NOMO-1 treated with dmso at 0.1 percent for 144 hours (cell line): ENCODE data around the gene ZNF578.
A peak's percentile ranks its signal among the peaks of the same experiment; 100 is the strongest.
"Not testable (repeated sequence)": the region's sequence is repeated elsewhere in the genome, so short reads cannot be mapped to it uniquely, and the experiment has no call there.

Experiments used
- DNase-seq: peaks from one replicate; lab custom pipeline; 2025; ENCODE audit not compliant: unreplicated experiment; lab: John Stamatoyannopoulos, UW

The ZNF578 gene

GRCh38 chr19:52507266-52507665, 53.9 kb downstream of the ZNF578 start:
- no peak for DNase-seq

- no peak for DNase-seq
Observed at GRCh38 chr19:52516191-52516590, 62.8 kb downstream of the ZNF578 start.

- no peak for DNase-seq
Observed at GRCh38 chr19:52518646-52519045, 65.3 kb downstream of the ZNF578 start.

DNA sequence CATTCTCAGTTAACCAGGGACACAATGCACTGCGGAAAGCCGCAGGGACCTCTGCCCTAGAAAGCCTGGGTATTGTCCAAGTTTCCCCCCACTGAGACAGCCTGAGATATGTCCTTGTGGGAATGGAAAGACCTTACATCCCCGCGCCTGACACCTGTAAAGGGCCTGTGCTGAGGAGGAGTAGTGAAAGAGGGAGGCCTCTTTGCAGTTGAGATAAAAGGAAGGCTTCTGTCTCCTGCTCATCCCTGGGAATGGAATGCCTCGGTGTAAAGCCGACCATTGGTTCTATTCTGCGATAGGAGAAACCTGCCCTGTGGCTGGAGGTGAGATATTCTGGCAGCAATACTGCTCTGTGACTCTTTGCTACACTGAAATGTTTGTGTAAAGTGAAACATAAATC, 65.8 kb downstream of the ZNF578 start:
- not testable (repeated sequence) for DNase-seq

DNA sequence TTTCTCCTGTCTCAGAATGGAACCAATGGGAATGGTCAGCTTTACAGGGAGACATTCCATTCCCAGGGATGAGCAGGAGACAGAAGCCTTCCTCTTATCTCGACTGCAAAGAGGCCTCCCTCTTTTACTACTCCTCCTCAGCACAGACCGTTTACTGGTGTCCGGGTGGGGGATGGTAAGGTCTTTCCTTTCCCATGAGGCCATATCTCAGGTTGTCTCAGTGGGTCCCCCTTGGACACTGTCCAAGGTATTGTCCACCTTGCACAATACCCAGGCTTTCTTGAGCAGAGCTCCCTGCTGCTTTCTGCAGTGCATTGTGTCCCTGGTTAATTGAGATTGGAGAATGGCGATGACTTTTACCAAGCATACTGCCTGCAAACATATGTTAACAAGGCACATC, 66.7 kb downstream of the ZNF578 start:
- DNase-seq, result no peak

GRCh38 chr19:52522551-52522950, 69.2 kb downstream of the ZNF578 start:
- no peak for DNase-seq

DNA sequence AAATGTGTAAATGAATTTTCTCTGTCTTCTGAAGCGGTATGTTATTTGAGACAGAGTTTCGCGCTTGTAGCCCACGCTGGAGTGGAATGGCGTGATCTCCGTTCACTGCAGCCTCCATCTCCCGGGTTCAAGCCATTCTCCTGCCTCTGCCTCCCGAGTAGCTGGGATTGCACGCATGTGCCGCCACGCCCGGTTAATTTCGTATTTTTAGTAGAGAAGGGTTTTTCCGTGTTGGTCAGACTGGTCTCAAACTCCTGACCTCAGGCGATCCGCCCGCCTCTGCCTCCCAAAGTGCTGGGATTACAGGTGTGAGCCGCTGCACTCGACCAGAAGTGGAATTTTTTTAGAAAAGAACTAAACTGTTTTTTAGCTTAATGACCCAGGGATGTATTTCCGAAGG, 70.7 kb downstream of the ZNF578 start:
- no peak for DNase-seq

DNA sequence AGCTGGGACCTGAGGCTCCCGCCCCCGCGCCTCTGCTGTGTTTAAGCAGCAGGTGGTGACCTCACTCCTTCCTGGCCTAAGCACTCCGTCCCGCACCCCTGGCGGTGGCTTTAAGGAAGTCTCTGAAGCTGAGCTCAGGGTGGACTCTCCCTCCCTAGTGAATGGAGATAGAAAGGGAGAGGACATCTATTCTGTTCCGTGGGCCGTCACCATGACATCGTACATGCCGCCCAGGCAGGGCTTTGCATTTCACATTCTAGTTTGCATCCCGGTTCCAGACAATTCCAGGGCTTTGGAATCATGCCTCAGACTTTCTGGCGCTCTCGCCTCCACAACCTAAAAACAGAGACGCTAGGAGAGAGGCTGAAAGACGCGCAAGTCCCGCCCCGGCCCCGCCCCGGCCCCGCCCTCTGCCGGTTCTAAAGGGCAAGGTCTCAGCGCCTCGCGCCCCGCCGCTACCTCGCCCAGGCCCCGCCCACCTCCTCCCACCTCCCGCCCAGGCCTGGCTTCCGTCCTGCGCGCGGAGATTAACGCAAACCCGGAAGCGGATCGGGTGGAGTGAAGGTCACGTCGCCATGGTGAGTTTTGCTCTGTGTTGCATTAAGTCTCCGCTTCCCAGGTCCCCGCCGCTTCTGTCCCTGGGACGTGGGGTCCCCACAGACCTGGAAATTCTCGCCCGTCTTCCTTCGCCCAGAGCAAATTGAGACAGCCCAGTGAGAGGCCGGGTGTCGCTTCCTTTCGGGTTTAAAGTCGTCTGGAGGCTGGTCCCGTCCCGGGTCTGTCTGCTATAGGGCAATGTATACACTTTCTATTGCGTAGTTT, 74.0 kb downstream of the ZNF578 start, which contains the start of gene ZNF808:
TSS of gene ZNF808 (plus strand) at position 535 of the 822 bp plus-strand sequence. CDS start 15,617 bp downstream, outside the sequence.
- peak; percentile 95 for DNase-seq

- DNase-seq, result no peak
Observed at GRCh38 chr19:52527956-52528351, 74.6 kb downstream of the ZNF578 start.

- no peak for DNase-seq
Observed at GRCh38 chr19:52532480-52532879, 79.1 kb downstream of the ZNF578 start.

DNA sequence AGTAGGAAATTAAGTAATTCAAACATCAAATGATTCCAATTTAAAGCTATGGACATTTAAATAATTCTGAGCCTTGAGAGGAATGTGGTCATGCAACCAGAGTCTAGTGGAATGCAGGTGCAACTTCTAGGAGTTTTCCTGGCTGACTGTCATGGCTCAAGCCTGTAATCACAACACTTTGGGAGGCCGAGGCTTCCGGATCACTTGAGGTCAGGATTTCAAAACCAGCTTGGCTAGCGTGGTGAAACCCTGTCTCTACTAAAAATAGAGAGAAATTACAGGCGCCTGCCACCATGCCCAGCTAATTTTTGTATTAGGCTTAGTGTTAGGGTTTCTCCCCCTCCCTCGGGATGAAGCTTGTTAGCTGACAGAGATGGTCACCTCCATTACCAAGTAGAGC, 80.5 kb downstream of the ZNF578 start:
- no peak for DNase-seq

DNA sequence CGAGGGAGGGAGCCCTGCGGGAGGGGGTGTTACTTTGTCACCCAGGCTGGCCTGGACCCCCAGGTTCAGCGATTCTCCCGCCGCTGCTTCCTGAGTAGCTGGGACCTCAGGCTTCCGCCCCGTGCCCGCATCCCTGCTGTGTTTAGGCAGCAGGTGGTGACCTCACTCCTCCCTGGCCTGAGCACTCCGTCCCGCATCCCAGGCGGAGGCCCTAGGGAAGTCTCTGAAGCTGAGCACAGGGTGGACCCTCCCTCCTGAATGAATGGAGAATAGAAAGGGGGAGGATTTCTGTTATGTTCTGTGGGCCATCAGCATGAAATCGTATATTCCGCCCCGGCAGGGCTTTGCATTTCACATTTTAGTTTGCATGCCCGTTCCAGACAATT, 82.0 kb downstream of the ZNF578 start:
- not testable (repeated sequence) for DNase-seq

GRCh38 chr19:52535771-52536447, 82.6 kb downstream of the ZNF578 start:
- DNase-seq, result no peak

- no peak for DNase-seq
Observed at GRCh38 chr19:52536448-52536800, 83.1 kb downstream of the ZNF578 start.

DNA sequence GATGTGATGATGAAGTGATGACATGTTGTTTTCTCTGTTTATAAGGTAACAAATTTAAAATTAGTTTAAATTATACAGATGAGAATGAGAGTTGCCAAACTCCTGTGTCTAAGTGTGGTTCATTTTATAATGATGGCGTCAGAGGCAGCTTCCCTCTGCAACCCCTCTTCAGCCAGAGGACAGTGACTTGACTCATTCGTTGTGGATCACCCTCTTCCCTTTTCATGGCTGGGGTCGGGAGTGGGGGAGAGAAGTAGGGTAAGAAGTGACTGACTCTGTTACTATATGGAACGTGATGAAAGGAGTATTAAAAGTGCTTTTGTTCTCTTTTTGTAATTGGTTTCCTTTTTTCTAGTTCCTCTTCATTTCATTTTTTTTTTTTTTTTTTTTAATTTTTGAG, 85.5 kb downstream of the ZNF578 start:
- DNase-seq, result peak; percentile 22

DNA sequence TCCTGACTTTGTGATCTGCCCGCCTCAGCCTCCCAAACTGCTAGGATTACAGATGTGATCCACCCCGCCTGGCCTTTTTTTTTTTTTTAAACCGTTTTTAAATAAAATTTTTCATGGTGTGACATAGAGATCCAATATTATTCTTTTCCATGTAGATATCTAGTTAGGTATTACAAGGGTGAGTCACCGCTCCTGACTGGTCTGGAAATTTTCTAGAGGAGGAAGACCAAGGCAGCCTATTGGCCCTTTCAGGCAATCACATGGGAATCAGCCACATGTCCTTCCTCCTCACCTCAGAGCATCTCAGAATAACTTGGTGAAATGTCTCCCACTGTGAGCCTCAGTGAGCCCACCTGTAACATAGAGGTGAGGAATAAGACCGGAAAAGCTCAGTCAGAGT, 87.8 kb downstream of the ZNF578 start:
- DNase-seq, result not testable (repeated sequence)

DNA sequence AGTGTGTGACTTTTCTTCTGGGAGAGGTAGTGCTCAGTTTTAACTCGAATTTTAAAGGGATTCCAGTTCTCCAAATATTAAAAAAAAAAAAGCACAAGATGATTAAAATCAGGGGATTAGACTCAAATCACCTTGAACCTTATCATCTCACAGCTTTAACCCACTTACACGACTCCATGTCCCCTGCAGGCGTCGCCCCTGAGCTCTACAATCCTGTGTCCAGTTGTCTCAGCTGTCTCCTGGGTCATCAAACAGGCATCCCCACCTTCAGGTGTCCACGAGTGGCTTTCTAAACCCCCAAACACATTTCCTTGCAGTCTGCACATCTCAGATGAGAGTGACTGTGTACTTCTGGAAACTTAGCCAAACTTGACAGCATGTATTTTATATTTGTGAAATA, 88.3 kb downstream of the ZNF578 start:
- DNase-seq, result no peak

DNA sequence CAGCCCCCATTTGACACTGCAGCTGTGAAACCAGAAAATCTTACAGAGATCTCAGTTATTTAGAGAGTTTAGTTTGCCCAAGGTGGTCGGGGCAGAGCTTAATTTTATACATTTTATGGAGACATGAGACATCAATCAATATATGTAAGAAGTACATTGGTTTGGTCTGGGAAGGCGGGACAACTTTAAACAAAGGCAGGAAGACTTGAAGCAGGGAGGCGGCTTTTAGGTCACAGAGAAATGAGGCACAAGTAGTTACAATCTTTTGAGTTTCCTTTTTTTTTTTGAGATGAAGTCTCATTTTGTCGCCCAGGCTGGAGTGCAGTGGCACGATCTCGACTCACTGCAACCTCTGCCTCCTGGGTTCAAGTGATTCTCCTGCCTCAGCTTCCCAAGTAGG, 89.2 kb downstream of the ZNF578 start:
- DNase-seq, result not testable (repeated sequence)

DNA sequence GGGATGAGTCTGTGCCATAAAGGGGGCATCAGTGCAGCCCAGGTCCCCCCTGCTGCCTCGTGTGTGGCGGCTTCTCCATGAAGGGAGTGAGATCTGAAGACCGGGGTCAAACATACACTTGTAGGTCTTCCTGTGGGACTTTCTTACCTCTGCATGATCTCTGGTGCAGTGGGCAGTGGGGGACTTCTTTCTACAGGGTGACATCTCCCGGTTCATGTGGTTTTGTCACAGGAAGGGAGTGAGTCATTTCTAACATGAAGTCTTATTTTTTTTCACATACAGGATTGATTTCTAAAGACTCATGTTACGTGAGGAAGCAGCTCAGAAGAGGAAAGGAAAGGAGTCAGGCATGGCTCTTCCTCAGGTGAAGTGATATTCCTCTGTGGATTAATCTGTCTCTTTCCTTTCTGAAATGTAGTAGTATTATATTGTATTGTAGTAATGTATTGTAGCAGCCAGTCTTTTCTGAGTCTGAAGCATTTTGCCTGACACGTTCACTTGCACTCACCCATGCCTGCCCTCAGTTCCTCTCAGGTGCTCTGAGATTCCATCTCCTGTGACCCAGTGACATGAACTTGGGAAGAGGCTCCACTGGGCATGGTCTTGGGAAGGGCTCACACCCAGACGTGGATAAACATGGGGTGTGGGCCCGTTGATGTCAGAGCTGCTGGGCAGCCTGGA, 89.8 kb downstream of the ZNF578 start:
- DNase-seq, result no peak

GRCh38 chr19:52554216-52554971, 101.0 kb downstream of the ZNF578 start:
- DNase-seq, result no peak
